PFSK-1 (cell line): ENCODE measurements around the gene ADD3.

Experiments used
- FOXP2 ChIP-seq: optimal IDR thresholded peaks from 2 replicates; pipeline ENCODE3; 2011; ENCODE audit warnings: borderline replicate concordance, control low read depth, inconsistent platforms; ENCODE audit not compliant: insufficient read depth; ENCODE audit errors: extremely low read length, extremely low read depth
- POLR2AphosphoS5 ChIP-seq: IDR thresholded peaks from 2 replicates; pipeline ENCODE4 v1.6.1; 2012; ENCODE audit warnings: low read depth, mild to moderate bottlenecking, control low read depth, low read length, moderate library complexity
- SIN3A ChIP-seq: IDR thresholded peaks from 2 replicates; pipeline ENCODE4 v1.6.1; 2012; ENCODE audit warnings: mild to moderate bottlenecking, low read length, moderate library complexity, borderline replicate concordance; ENCODE audit not compliant: insufficient read depth
- TAF1 ChIP-seq: IDR thresholded peaks from 2 replicates; pipeline ENCODE4 v1.6.1; 2012; ENCODE audit warnings: low read length, control low read depth, borderline replicate concordance; ENCODE audit not compliant: insufficient read depth
- TF ChIP-seq, protein P1 (sequence below), 2 experiments: IDR thresholded peaks; 2 replicates each; pipeline versions ENCODE4 v1.6.1 to v1.8.0; 2011 to 2012; ENCODE audit warnings: low read depth in 2 of 2, low read length in 2 of 2, control low read depth in 1 of 2, inconsistent platforms in 1 of 2, mild to moderate bottlenecking in 1 of 2, moderate library complexity in 1 of 2; ENCODE audit not compliant: insufficient read depth in 1 of 2

The ADD3 gene

DNA sequence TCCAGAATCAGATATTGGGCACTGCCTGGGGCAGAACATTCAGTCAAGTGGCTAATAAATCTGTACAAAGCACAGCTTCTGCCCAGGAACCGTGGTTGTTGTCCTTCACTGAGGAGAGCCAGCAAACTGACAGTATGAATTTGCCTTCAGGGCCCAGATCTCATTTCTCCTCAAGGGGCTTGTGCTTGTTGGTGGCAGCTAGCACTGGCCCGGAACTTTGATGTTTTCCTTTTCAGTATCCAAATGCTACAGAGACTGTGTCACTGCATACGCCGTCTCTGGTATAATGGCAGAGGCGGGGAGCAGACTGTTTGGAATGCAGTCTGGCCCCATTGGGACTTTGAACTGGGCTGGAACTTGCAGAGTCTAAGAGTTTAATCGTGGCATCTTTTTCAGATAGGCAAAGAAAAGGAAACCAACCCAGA lies 30.4 kb upstream of the ADD3 start:
- no peak for TF ChIP-seq TAF1
- no peak for TF ChIP-seq FOXP2
- TF ChIP-seq POLR2AphosphoS5 = no peak
- no peak for TF ChIP-seq SIN3A
- TF ChIP-seq, protein P1, sequence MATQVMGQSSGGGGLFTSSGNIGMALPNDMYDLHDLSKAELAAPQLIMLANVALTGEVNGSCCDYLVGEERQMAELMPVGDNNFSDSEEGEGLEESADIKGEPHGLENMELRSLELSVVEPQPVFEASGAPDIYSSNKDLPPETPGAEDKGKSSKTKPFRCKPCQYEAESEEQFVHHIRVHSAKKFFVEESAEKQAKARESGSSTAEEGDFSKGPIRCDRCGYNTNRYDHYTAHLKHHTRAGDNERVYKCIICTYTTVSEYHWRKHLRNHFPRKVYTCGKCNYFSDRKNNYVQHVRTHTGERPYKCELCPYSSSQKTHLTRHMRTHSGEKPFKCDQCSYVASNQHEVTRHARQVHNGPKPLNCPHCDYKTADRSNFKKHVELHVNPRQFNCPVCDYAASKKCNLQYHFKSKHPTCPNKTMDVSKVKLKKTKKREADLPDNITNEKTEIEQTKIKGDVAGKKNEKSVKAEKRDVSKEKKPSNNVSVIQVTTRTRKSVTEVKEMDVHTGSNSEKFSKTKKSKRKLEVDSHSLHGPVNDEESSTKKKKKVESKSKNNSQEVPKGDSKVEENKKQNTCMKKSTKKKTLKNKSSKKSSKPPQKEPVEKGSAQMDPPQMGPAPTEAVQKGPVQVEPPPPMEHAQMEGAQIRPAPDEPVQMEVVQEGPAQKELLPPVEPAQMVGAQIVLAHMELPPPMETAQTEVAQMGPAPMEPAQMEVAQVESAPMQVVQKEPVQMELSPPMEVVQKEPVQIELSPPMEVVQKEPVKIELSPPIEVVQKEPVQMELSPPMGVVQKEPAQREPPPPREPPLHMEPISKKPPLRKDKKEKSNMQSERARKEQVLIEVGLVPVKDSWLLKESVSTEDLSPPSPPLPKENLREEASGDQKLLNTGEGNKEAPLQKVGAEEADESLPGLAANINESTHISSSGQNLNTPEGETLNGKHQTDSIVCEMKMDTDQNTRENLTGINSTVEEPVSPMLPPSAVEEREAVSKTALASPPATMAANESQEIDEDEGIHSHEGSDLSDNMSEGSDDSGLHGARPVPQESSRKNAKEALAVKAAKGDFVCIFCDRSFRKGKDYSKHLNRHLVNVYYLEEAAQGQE (IDR thresholded peaks at IDR 0.05; ENCODE audit: insufficient read depth in 1 of 2, low read depth in 2 of 2, low read length in 2 of 2) = no peak

DNA sequence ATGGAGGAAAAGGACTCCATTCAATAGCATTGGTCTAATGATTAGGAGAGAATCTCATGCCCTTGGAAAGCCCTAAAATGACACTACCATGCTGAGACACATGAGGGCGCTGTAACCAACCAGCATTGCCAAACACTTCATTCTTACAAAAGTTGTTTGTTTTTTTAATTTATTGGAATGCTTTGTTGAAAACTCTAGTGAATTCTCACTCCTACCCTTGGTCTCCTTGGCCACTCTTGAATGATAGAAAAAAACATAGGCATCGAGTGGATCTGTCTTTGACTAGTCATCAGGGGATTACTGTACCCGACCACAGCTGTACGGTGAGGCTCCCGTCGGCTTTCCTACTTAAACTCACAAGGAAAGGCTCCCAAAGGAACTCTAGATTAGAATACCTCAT lies 29.3 kb upstream of the ADD3 start:
- TF ChIP-seq FOXP2 = no peak
- TF ChIP-seq, protein P1 (IDR thresholded peaks at IDR 0.05; ENCODE audit: insufficient read depth in 1 of 2, low read depth in 2 of 2, low read length in 2 of 2) = no peak
- TF ChIP-seq POLR2AphosphoS5 = no peak
- no peak for TF ChIP-seq TAF1
- no peak for TF ChIP-seq SIN3A

DNA sequence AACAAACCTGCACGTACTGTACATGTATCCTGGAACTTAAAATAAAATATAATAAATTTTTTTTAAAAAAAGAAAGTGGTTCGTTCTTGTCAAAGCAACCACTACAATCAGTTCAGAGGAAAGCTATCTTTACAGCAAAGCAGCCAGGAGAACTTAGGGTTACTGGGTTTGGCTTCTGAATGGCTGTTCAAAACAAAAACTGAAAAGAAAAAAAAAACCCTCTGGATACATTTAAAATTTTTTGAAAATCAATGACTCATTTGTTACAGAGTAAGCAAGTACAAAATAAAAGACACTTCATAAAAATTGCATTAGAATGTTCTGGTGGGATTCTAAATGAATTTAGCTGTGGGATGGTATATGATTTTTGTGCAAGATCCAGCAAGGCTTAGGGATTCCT lies 28.6 kb upstream of the ADD3 start:
- TF ChIP-seq, protein P1 (IDR thresholded peaks at IDR 0.05; ENCODE audit: insufficient read depth in 1 of 2, low read depth in 2 of 2, low read length in 2 of 2) = no peak
- TF ChIP-seq TAF1 = no peak
- no peak for TF ChIP-seq SIN3A
- no peak for TF ChIP-seq FOXP2
- no peak for TF ChIP-seq POLR2AphosphoS5

GRCh38 chr10:109981650-109982049 lies 26.1 kb upstream of the ADD3 start:
- no peak for TF ChIP-seq POLR2AphosphoS5
- TF ChIP-seq TAF1 = no peak
- no peak for TF ChIP-seq SIN3A
- TF ChIP-seq, protein P1 (IDR thresholded peaks at IDR 0.05; ENCODE audit: insufficient read depth in 1 of 2, low read depth in 2 of 2, low read length in 2 of 2) = no peak
- TF ChIP-seq FOXP2 = no peak

GRCh38 chr10:109982123-109982522 lies 25.7 kb upstream of the ADD3 start:
- TF ChIP-seq FOXP2 (no peak), SIN3A (no peak), POLR2AphosphoS5 (no peak), TAF1 (no peak)
- TF ChIP-seq, protein P1 (IDR thresholded peaks at IDR 0.05; ENCODE audit: insufficient read depth in 1 of 2, low read depth in 2 of 2, low read length in 2 of 2) = no peak
